Measurements from ENCODE around the gene KRT86.

- no peak for TF ChIP-seq CTCF (conservative IDR thresholded peaks at IDR 0.05)
- no peak for TF ChIP-seq ZFX (IDR thresholded peaks at IDR 0.05)
Observed at GRCh38 chr12:52313926-52314325, 39.5 kb downstream of the KRT86 start.

Measured in C4-2B (cell line).